SK-N-SH (cell line): ENCODE data around the gene FGD4. TPM values are rescaled to one million over a fixed set of nuclear protein-coding genes. Genes with fewer than 3 reads are reported as not detected.
A peak's percentile ranks its signal among the peaks of the same experiment; 100 is the strongest.

Experiments used
- CHD2 ChIP-seq: fragments of 150-350 bp; IDR thresholded peaks from 2 replicates; pipeline ENCODE4 v1.6.1; 2018; ENCODE audit warnings: low read length; ENCODE audit not compliant: partially characterized antibody
- CTCF ChIP-seq: fragments of 200-600 bp; sonication (generic); IDR thresholded peaks from 2 replicates; pipeline ENCODE4 v1.6.1; 2017; ENCODE audit warnings: antibody characterized with exemption, mild to moderate bottlenecking, moderate library complexity
- ELF1 ChIP-seq: IDR thresholded peaks from 2 replicates; pipeline ENCODE4 v1.4.0; 2012
- EP300 ChIP-seq, 2 experiments: IDR thresholded peaks; 2 replicates each; pipeline versions ENCODE4 v1.4.0 to v1.6.1; 2012; ENCODE audit warnings: borderline replicate concordance in 1 of 2, low read depth in 1 of 2, low read length in 1 of 2
- EZH2phosphoT487 ChIP-seq: fragments of 200-600 bp; sonication (generic); IDR thresholded peaks from 2 replicates; pipeline ENCODE4 v1.6.1; 2017; ENCODE audit warnings: low read depth, mixed run types, mild to moderate bottlenecking, antibody characterized with exemption, moderate library complexity, borderline replicate concordance
- FOSL2 ChIP-seq: IDR thresholded peaks from 2 replicates; pipeline ENCODE4 v1.4.0; 2012; ENCODE audit warnings: low read depth, mild to moderate bottlenecking, moderate library complexity, borderline replicate concordance
- FOXJ3 ChIP-seq: sonication (generic); formaldehyde crosslinking; IDR thresholded peaks from 2 replicates; pipeline ENCODE4 v1.5.1; 2020; ENCODE audit warnings: mild to moderate bottlenecking, missing genetic modification reagents
- FOXM1 ChIP-seq: IDR thresholded peaks from 2 replicates; pipeline ENCODE4 v1.4.0; 2012; ENCODE audit warnings: low read depth, mild to moderate bottlenecking
- GABPA ChIP-seq: IDR thresholded peaks from 2 replicates; pipeline ENCODE4 v1.4.0; 2012; ENCODE audit warnings: low read depth, mild to moderate bottlenecking
- GATA2 ChIP-seq: sonication (generic); formaldehyde crosslinking; IDR thresholded peaks from 2 replicates; pipeline ENCODE4 v1.5.0; 2020; ENCODE audit warnings: mild to moderate bottlenecking, missing genetic modification reagents
- IRF3 ChIP-seq: fragments of 150-350 bp; IDR thresholded peaks from 2 replicates; pipeline ENCODE4 v1.6.1; 2016; ENCODE audit warnings: mild to moderate bottlenecking, low read depth, low read length
- JUND ChIP-seq: IDR thresholded peaks from 2 replicates; pipeline ENCODE4 v1.4.0; 2012
- MEF2A ChIP-seq: IDR thresholded peaks from 2 replicates; pipeline ENCODE4 v1.4.0; 2012; ENCODE audit warnings: low read depth, borderline replicate concordance
- MXI1 ChIP-seq: IDR thresholded peaks from 2 replicates; pipeline ENCODE4 v1.6.1; 2012; ENCODE audit warnings: mild to moderate bottlenecking, low read depth, low read length, improper control_type of control experiment
- NFIC ChIP-seq: IDR thresholded peaks from 2 replicates; pipeline ENCODE4 v1.4.0; 2012; ENCODE audit warnings: borderline replicate concordance
- RAD21 ChIP-seq: IDR thresholded peaks from 2 replicates; pipeline ENCODE4 v1.6.1; 2012; ENCODE audit warnings: mild to moderate bottlenecking, low read length
- RCOR1 ChIP-seq: fragments of 150-350 bp; IDR thresholded peaks from 2 replicates; pipeline ENCODE4 v1.6.1; 2017; ENCODE audit warnings: antibody characterized with exemption, low read length
- RFX5 ChIP-seq: IDR thresholded peaks from 2 replicates; pipeline ENCODE4 v1.6.1; 2012; ENCODE audit warnings: mild to moderate bottlenecking, improper control_type of control experiment, low read length
- SIN3A ChIP-seq: IDR thresholded peaks from 2 replicates; pipeline ENCODE4 v1.6.1; 2012; ENCODE audit warnings: low read depth, mild to moderate bottlenecking, low read length, moderate library complexity, borderline replicate concordance
- TCF12 ChIP-seq: IDR thresholded peaks from 2 replicates; pipeline ENCODE4 v1.4.0; 2012
- TEAD4 ChIP-seq: IDR thresholded peaks from 2 replicates; pipeline ENCODE4 v1.4.0; 2012; ENCODE audit warnings: mild to moderate bottlenecking, borderline replicate concordance; ENCODE audit not compliant: insufficient read depth
- USF1 ChIP-seq: IDR thresholded peaks from 2 replicates; pipeline ENCODE4 v1.4.0; 2012; ENCODE audit warnings: low read depth, borderline replicate concordance
- YY1 ChIP-seq: IDR thresholded peaks from 2 replicates; pipeline ENCODE4 v1.4.0; 2012; ENCODE audit warnings: low read depth, mild to moderate bottlenecking
- ZBTB33 ChIP-seq: IDR thresholded peaks from 2 replicates; pipeline ENCODE4 v1.4.0; 2012; ENCODE audit warnings: low read depth, borderline replicate concordance
- polyA plus RNA-seq, 3 experiments: library from polyadenylated mRNA; depleted of rRNA; stranded (reverse); fragments of >200 nt; gene quantifications; 2 replicates each; pipeline ENCODE4 v1.2.3, GENCODE V29; 2012

Gene FGD4
- polyA plus RNA-seq, 1 of the 3 experiments (the other 2 are of a cell fraction): 0.26 TPM

GRCh38 chr12:32679091-32679919 is 279.9 kb downstream of the FGD4 start, which contains the start of gene DNM1L (continued):
- no peak for TF ChIP-seq TCF12
- TF ChIP-seq ELF1: peak; percentile 65
- TF ChIP-seq USF1: no peak
- TF ChIP-seq MXI1: peak; percentile 43; the same call in 1 of the 2 replicates
- TF ChIP-seq RAD21: peak; percentile 12; the same call in 1 of the 2 replicates
- peak; percentile 57 for TF ChIP-seq GABPA
- TF ChIP-seq EZH2phosphoT487: no peak
- peak; percentile 78 for TF ChIP-seq YY1
- TF ChIP-seq NFIC: peak; percentile 6; the same call in 1 of the 2 replicates
- TF ChIP-seq GATA2 (CRISPR knock-in tag): no peak
- TF ChIP-seq MEF2A: no peak
- no peak for TF ChIP-seq TEAD4
- TF ChIP-seq SIN3A: peak; percentile 30; the same call in 1 of the 2 replicates
- no peak for TF ChIP-seq EP300 (IDR thresholded peaks at IDR 0.05; ENCODE audit: borderline replicate concordance in 1 of 2, low read depth in 1 of 2, low read length in 1 of 2)
- no peak for TF ChIP-seq FOXJ3 (CRISPR knock-in tag)
- peak; percentile 86 for TF ChIP-seq CHD2
- TF ChIP-seq IRF3: no peak
- no peak for TF ChIP-seq CTCF
- no peak for TF ChIP-seq FOSL2
- no peak for TF ChIP-seq ZBTB33
- TF ChIP-seq RFX5: no peak
- no peak for TF ChIP-seq FOXM1
- no peak for TF ChIP-seq JUND
- TF ChIP-seq RCOR1: no peak
